Hepatocyte (in vitro differentiated cells): ENCODE results near the gene ACSM2A.
"Not testable (repeated sequence)": the region's sequence is repeated elsewhere in the genome, so short reads cannot be mapped to it uniquely, and the experiment has no call there.

ENCODE experiments used
- CTCF ChIP-seq: fragments of 200-600 bp; sonication (generic); IDR thresholded peaks from 2 replicates; pipeline ENCODE4 v1.5.1; 2016; ENCODE audit warnings: antibody characterized with exemption, mild to moderate bottlenecking; ENCODE audit not compliant: poor library complexity
- EZH2phosphoT487 ChIP-seq: fragments of 200-600 bp; sonication (generic); IDR thresholded peaks from one replicate; pipeline ENCODE4 v1.6.1; 2018; ENCODE audit warnings: antibody characterized with exemption, mild to moderate bottlenecking, low read depth, moderate library complexity; ENCODE audit not compliant: unreplicated experiment, severe bottlenecking

GRCh38 chr16:20459227-20459626 lies 7.9 kb downstream of the ACSM2A start:
- not testable (repeated sequence) for TF ChIP-seq CTCF, EZH2phosphoT487
